ENCODE results near the gene COL12A1. TPM values are rescaled to one million over a fixed set of nuclear protein-coding genes. Genes with fewer than 3 reads are reported as not detected.

Gene COL12A1
- total RNA-seq, 1 donor: under 0.01 TPM

DNA sequence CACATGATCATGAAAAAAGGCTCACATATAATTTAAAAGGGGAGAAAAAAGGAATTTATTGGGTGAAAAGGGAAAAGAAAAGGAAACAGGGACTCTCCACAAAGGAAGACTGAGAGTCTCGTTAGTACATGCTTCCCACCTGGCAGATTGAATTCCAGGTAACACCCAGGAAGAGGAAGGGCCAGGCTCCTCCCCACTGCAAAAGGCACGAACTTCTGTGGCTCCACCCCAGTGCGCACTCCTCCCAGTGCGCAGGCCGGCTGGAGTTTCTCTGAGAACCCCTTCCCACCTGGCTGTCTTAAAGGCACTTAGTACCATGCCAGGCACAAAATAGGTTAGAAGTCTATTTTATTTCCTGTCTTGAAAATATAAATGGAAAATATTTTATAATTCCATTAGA lies 129.8 kb downstream of the COL12A1 start:
- no peak for DNase-seq (ENCODE audit: low read depth in 2 of 3, low spot score in 2 of 3)

DNA sequence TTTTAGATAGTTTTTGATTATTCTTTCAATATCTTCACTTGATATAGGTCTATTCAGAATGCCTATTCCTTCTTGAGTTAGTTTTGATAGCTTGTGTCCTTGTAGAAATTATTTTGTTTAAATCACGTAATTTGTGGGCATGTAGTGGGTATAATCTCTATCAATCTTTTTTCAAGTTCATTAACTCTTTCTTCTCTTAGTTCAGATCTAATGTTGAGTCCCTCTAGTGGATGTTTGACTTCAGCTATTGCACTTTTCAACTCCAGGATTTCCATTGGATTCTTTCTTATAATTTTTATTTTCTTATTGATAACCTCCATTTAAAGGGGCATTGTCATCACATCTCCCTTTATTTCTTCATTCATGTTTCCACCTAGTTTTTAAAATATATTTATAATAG lies 135.6 kb downstream of the COL12A1 start:
- no peak for DNase-seq (ENCODE audit: low read depth in 2 of 3, low spot score in 2 of 3)

DNA sequence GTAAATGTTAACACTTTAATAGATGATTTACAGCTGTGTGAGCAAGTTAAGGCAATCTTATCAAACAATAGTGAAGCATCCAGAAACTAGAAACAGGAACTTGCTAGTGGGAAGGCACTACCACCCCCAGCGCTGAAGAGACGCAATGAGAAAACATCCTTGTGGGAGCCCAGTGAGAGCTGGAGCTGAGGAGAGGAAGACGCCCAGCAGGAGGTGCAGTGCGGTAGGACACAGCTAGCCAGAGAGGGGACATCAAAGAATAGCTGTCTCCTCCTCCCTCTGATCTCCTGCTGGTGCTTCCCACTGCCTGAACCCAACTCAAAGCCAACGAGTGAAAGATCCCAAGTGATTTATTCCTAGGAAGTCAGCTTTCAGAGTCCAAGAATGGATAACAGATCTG lies 140.3 kb downstream of the COL12A1 start:
- no peak for DNase-seq (ENCODE audit: low read depth in 2 of 3, low spot score in 2 of 3)

DNA sequence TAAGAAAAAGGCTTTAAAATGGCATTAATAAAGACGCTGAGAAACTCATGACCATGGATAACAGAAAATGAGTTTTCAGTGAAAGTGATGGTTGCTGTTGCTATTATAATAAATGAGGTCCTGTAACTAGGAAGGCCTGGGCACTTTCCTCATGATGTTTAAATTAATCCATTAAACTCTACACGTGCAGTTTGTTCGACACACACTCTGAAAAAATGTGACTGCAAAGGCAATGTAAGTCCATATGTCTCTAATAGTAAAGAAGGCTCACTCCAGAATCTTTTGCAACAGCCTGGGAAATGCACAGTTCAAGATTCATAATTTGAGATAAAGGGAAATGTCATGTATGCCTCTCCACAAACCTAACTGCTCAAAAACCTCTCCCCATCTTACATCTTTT lies 153.4 kb downstream of the COL12A1 start:
- DNase-seq (ENCODE audit: low read depth in 2 of 3, low spot score in 2 of 3): no peak

GRCh38 chr6:75049308-75049707 lies 156.5 kb downstream of the COL12A1 start:
- no peak for DNase-seq (ENCODE audit: low read depth in 2 of 3, low spot score in 2 of 3)

- no peak for DNase-seq (ENCODE audit: low read depth in 2 of 3, low spot score in 2 of 3)
Observed at GRCh38 chr6:75044846-75045245, 161.0 kb downstream of the COL12A1 start.

GRCh38 chr6:75041381-75041780 lies 164.5 kb downstream of the COL12A1 start:
- no peak for DNase-seq (ENCODE audit: low read depth in 2 of 3, low spot score in 2 of 3)

Other genes with a start within 250 kb of the COL12A1 start
- gene COX7A2, start 37.7 kb upstream of the COL12A1 start, total RNA-seq: 49.3 TPM
- 24.2 TPM for gene TMEM30A, start 78.7 kb upstream of the COL12A1 start, total RNA-seq

All from hematopoietic multipotent progenitor cell (in vitro differentiated cells).